Endodermal cell (in vitro differentiated cells): Measurements from ENCODE around the gene VIL1. TPM values are rescaled to one million over a fixed set of nuclear protein-coding genes. Genes with fewer than 3 reads are reported as not detected.

Experiments
- DNase-seq: peaks from one replicate; pipeline ENCODE4 v3.0.0-alpha.2; 2017
- H3K27ac ChIP-seq: 2 replicates; pipeline ENCODE4 v1.5.1; 2013; ENCODE audit warnings: mild to moderate bottlenecking, low read depth, low read length, moderate library complexity
- H3K27me3 ChIP-seq: 2 replicates; pipeline ENCODE4 v1.6.1; 2013; ENCODE audit warnings: mild to moderate bottlenecking, low read length, moderate library complexity; ENCODE audit not compliant: insufficient read depth, control insufficient read depth, poor library complexity, severe bottlenecking
- H3K36me3 ChIP-seq: 2 replicates; pipeline ENCODE4 v1.7.0; 2013; ENCODE audit warnings: mild to moderate bottlenecking, low read length, moderate library complexity; ENCODE audit not compliant: control insufficient read depth, insufficient read depth
- H3K4me1 ChIP-seq: one replicate; pipeline ENCODE4 v1.7.0; 2013; ENCODE audit warnings: low read length; ENCODE audit not compliant: control insufficient read depth, insufficient read depth
- H3K4me3 ChIP-seq: 2 replicates; pipeline ENCODE4 v1.5.1; 2013; ENCODE audit warnings: mild to moderate bottlenecking, low read length, moderate library complexity
- H3K9ac ChIP-seq: 2 replicates; pipeline ENCODE4 v1.6.1; 2013; ENCODE audit warnings: mild to moderate bottlenecking, low read length, moderate library complexity; ENCODE audit not compliant: poor library complexity, severe bottlenecking; ENCODE audit errors: extremely low read depth
- H3K9me3 ChIP-seq: 2 replicates; pipeline ENCODE4 v1.6.1; 2013; ENCODE audit warnings: mild to moderate bottlenecking, low read length, moderate library complexity; ENCODE audit not compliant: control insufficient read depth
- H3K27ac Mint-ChIP-seq: 2 replicates; pipeline ENCODE4 v1.8.0; 2020; ENCODE audit warnings: mixed read lengths
- H3K27me3 Mint-ChIP-seq: 2 replicates; pipeline ENCODE4 v1.8.0; 2021; ENCODE audit warnings: mild to moderate bottlenecking, mixed read lengths; ENCODE audit not compliant: insufficient read depth
- H3K36me3 Mint-ChIP-seq: 2 replicates; pipeline ENCODE4 v1.8.0; 2020; ENCODE audit warnings: low read depth, mixed read lengths
- H3K4me1 Mint-ChIP-seq: 2 replicates; pipeline ENCODE4 v1.8.0; 2020; ENCODE audit warnings: mixed read lengths
- H3K4me3 Mint-ChIP-seq: 2 replicates; pipeline ENCODE4 v1.8.0; 2020; ENCODE audit warnings: mild to moderate bottlenecking, moderate library complexity, mixed read lengths
- H3K9me3 Mint-ChIP-seq: 2 replicates; pipeline ENCODE4 v1.8.0; 2020; ENCODE audit warnings: mild to moderate bottlenecking, mixed read lengths
- WGBS, 2 experiments: methylation state at CpG; one replicate each; pipeline versions ENCODE4 v1.1.5 to v1.1.7; 2013; ENCODE audit warnings: missing lambda C conversion rate in 2 of 2, mixed read lengths in 1 of 2; ENCODE audit not compliant: insufficient coverage in 1 of 2, insufficient read length in 1 of 2; 5-methylcytosine and 5-hydroxymethylcytosine counted together
- total RNA-seq, 2 donors: library from RNA; stranded (reverse); fragmentation: NEBNext Ultra II Directional in 1 of 2; extraction: Animal tissue kit (Norgen Biotek cat#: 25700) in 1 of 2; gene quantifications; 2 replicates in 1 of 2; 3 replicates in 1 of 2; pipeline ENCODE4 v1.2.1, GENCODE V29; 2021
- TF ChIP-seq, protein P1 (sequence below): fragments of 200-600 bp; sonication (generic); conservative IDR thresholded peaks from 2 replicates; pipeline ENCODE4 v1.5.0; 2021; ENCODE audit warnings: antibody characterized with exemption, mild to moderate bottlenecking

The VIL1 gene
- total RNA-seq, 2 donors from 2014 or later, result 70.2 to 83.1 TPM

DNA sequence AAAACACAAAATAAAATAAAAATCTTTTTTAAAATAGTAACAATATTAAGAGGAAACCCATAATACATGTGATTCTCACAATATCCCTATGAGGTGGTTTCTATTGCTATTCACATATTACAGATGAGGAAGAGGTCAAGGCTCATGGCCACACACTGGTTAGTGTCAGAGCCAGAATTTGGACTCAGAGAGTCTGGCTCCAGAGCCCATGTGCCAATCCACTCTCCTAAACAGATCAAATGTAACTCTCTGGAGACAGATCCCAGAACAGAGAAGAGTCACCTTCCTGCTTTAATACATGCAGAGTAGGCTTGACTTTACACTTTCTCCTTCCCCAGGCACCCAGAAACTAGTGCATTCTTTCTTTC is 47.0 kb upstream of the VIL1 start:
- Mint-ChIP-seq H3K9me3 (no peaks in the 10 kb centered on the region), H3K4me3 (no peak overlapping the region), H3K27ac (no peak overlapping the region), H3K36me3 (no peaks in the 10 kb centered on the region), H3K4me1 (no peaks in the 10 kb centered on the region), H3K27me3 (peaks cover 9% of the 10 kb centered on the region)
- DNase-seq, result no peak
- no peaks in the 10 kb centered on the region for H3K27me3 ChIP-seq
- no peaks in the 10 kb centered on the region for H3K36me3 ChIP-seq
- no peak overlapping the region for H3K9ac ChIP-seq
- H3K4me3 ChIP-seq, result no peak overlapping the region
- H3K4me1 ChIP-seq, result no peaks in the 10 kb centered on the region
- TF ChIP-seq, protein P1, sequence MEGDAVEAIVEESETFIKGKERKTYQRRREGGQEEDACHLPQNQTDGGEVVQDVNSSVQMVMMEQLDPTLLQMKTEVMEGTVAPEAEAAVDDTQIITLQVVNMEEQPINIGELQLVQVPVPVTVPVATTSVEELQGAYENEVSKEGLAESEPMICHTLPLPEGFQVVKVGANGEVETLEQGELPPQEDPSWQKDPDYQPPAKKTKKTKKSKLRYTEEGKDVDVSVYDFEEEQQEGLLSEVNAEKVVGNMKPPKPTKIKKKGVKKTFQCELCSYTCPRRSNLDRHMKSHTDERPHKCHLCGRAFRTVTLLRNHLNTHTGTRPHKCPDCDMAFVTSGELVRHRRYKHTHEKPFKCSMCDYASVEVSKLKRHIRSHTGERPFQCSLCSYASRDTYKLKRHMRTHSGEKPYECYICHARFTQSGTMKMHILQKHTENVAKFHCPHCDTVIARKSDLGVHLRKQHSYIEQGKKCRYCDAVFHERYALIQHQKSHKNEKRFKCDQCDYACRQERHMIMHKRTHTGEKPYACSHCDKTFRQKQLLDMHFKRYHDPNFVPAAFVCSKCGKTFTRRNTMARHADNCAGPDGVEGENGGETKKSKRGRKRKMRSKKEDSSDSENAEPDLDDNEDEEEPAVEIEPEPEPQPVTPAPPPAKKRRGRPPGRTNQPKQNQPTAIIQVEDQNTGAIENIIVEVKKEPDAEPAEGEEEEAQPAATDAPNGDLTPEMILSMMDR, result no peak
- H3K27ac ChIP-seq, result no peak overlapping the region
- H3K9me3 ChIP-seq, result no peaks in the 10 kb centered on the region

DNA sequence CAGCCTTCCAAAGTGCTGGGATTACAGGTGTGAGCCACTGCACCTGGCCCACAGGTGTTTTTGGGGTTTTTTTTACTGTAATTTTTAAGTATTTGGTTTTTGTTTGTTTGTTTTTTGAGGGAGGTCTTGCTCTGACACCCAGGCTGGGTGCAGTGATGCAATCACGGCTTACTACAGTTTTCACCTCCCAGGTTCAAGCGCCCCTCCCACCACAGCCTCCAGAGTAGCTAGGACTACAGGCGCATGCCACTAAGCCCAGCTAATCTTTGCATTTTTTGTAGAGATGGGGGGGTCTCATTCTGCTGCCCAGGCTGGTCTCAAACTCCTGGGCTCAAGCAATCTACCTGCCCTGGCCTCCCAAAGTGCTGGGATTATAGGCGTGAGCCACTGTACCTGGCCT is 44.1 kb upstream of the VIL1 start:
- no peaks in the 10 kb centered on the region for H3K4me1 ChIP-seq
- H3K9ac ChIP-seq, result no peak overlapping the region
- H3K27me3 ChIP-seq, result no peaks in the 10 kb centered on the region
- WGBS, 2 experiments, result 80 to 89% methylated on average over 2 to 4 of the region's 4 CpGs
- H3K27ac ChIP-seq, result no peak overlapping the region
- H3K4me3 Mint-ChIP-seq, result no peak overlapping the region
- no peak for DNase-seq
- H3K9me3 Mint-ChIP-seq, result no peaks in the 10 kb centered on the region
- H3K4me1 Mint-ChIP-seq, result no peaks in the 10 kb centered on the region
- H3K9me3 ChIP-seq, result no peaks in the 10 kb centered on the region
- H3K36me3 ChIP-seq, result no peaks in the 10 kb centered on the region
- no peak overlapping the region for H3K27ac Mint-ChIP-seq
- H3K36me3 Mint-ChIP-seq, result no peaks in the 10 kb centered on the region
- TF ChIP-seq, protein P1, result no peak
- H3K27me3 Mint-ChIP-seq, result peaks cover 8% of the 10 kb centered on the region
- no peak overlapping the region for H3K4me3 ChIP-seq

DNA sequence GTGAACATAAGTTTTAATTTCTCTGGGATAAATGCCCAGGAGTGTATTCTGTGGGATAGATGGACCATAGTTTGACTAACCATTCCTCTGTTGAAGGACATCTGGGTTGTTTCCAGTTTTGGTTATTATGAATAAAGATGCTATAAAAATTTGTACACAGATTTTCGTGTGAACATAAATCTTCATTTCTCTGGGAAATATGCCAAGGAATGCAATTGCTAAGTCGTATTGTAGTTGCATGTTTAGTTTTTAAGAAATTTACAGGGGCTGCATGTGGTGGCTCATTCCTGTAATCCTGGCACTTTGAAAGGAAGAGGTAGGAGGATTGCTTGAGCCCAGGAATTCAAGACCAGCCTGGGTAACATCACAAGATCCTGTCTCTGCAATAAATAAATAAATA is 43.7 kb upstream of the VIL1 start:
- TF ChIP-seq, protein P1, result no peak
- 81 to 82% methylated on average over 2 of the region's 2 CpGs for WGBS, 2 experiments

More for the DNA sequence above, 43.7 kb upstream of the VIL1 start:
- H3K4me1 Mint-ChIP-seq, result no peaks in the 10 kb centered on the region
- H3K9ac ChIP-seq, result no peak overlapping the region
- H3K27me3 Mint-ChIP-seq, result peaks cover 9% of the 10 kb centered on the region
- H3K36me3 ChIP-seq, result no peaks in the 10 kb centered on the region
- H3K9me3 Mint-ChIP-seq, result no peaks in the 10 kb centered on the region
- H3K27me3 ChIP-seq, result no peaks in the 10 kb centered on the region
- H3K4me3 ChIP-seq, result no peak overlapping the region
- H3K27ac Mint-ChIP-seq, result no peak overlapping the region
- H3K36me3 Mint-ChIP-seq, result no peaks in the 10 kb centered on the region
- H3K27ac ChIP-seq, result no peak overlapping the region
- no peak overlapping the region for H3K4me3 Mint-ChIP-seq
- H3K4me1 ChIP-seq, result no peaks in the 10 kb centered on the region
- DNase-seq, result no peak
- H3K9me3 ChIP-seq, result no peaks in the 10 kb centered on the region
